CD4-positive, alpha-beta memory T cell (primary cell): ENCODE measurements around the gene MCF2L2. TPM values are rescaled to one million over a fixed set of nuclear protein-coding genes. Genes with fewer than 3 reads are reported as not detected.
"Not testable (repeated sequence)": the region's sequence is repeated elsewhere in the genome, so short reads cannot be mapped to it uniquely, and the experiment has no call there.

ENCODE experiments used
- CTCF ChIA-PET: fragments of 350-600 bp; sonication (Branson Sonifier 250); formaldehyde crosslinking; loops from one replicate; lab custom pipeline; 2021; ENCODE audit warnings: inconsistent platforms; ENCODE audit not compliant: partially characterized antibody; lab: Charles Lee
- POLR2A ChIA-PET: fragments of 350-600 bp; sonication (Branson Sonifier 250); formaldehyde crosslinking; loops from one replicate; lab custom pipeline; 2021; ENCODE audit not compliant: partially characterized antibody; lab: Charles Lee
- DNase-seq, 5 donors: peaks; one replicate each; pipeline versions ENCODE4 v3.0.0 to v3.0.0-alpha.2; 2020 to 2022; ENCODE audit warnings: mixed read lengths in 1 of 5
- H3K27ac ChIP-seq: one replicate; pipeline ENCODE4 v1.7.0; 2013; ENCODE audit warnings: low read depth, low read length
- H3K27me3 ChIP-seq: 2 replicates; pipeline ENCODE4 v1.7.0; 2013; ENCODE audit warnings: mild to moderate bottlenecking, low read length, moderate library complexity; ENCODE audit not compliant: insufficient read depth
- H3K36me3 ChIP-seq: 2 replicates; pipeline ENCODE4 v1.7.0; 2013; ENCODE audit warnings: mild to moderate bottlenecking, low read length, moderate library complexity; ENCODE audit not compliant: insufficient read depth
- H3K4me1 ChIP-seq: 2 replicates; pipeline ENCODE4 v1.7.0; 2013; ENCODE audit warnings: mild to moderate bottlenecking, low read length, moderate library complexity; ENCODE audit not compliant: insufficient read depth
- H3K4me3 ChIP-seq, 2 donors: one replicate each; pipeline ENCODE4 v1.7.0; 2013; ENCODE audit warnings: low read length in 2 of 2, mild to moderate bottlenecking in 1 of 2
- H3K9me3 ChIP-seq, 2 donors: one replicate each; pipeline ENCODE4 v1.7.0; 2013; ENCODE audit warnings: low read length in 2 of 2, control low read depth in 1 of 2; ENCODE audit not compliant: control insufficient read depth in 1 of 2
- H3K27ac Mint-ChIP-seq, 7 donors: one replicate each; pipeline ENCODE4 v1.8.0; 2020 to 2021; ENCODE audit warnings: mixed read lengths in 7 of 7, mild to moderate bottlenecking in 6 of 7, inconsistent platforms in 3 of 7, moderate library complexity in 3 of 7
- H3K27me3 Mint-ChIP-seq, 2 donors: one replicate each; pipeline ENCODE4 v1.8.0; 2020 to 2021; ENCODE audit warnings: mixed read lengths in 2 of 2
- H3K36me3 Mint-ChIP-seq, 2 donors: one replicate each; pipeline ENCODE4 v1.8.0; 2020 to 2021; ENCODE audit warnings: mixed read lengths in 2 of 2, inconsistent platforms in 1 of 2, mild to moderate bottlenecking in 1 of 2
- H3K4me1 Mint-ChIP-seq, 4 donors: one replicate each; pipeline ENCODE4 v1.8.0; 2020 to 2021; ENCODE audit warnings: mixed read lengths in 4 of 4, mild to moderate bottlenecking in 1 of 4
- H3K4me3 Mint-ChIP-seq, 8 donors: one replicate each; pipeline ENCODE4 v1.8.0; 2020 to 2021; ENCODE audit warnings: mixed read lengths in 8 of 8, mild to moderate bottlenecking in 7 of 8, moderate library complexity in 6 of 8, inconsistent platforms in 3 of 8
- H3K9me3 Mint-ChIP-seq, 8 donors: one replicate each; pipeline ENCODE4 v1.8.0; 2020 to 2021; ENCODE audit warnings: mixed read lengths in 8 of 8, mild to moderate bottlenecking in 5 of 8, inconsistent platforms in 3 of 8, moderate library complexity in 1 of 8
- intact Hi-C: fragments of 100-400 bp; cut with micrococcal nuclease; formaldehyde crosslinking; loops from one replicate; pipeline ENCODE4 v1.15.1; 2023
- polyA plus RNA-seq, 2 donors: library from polyadenylated mRNA; unstranded; fragments of 300-500 nt; fragmentation: Illumina TruSeq; gene quantifications; one replicate each; pipeline ENCODE4 v1.2.3, GENCODE V29; 2021
- total RNA-seq, 2 experiments: library from RNA; stranded (reverse); gene quantifications; one replicate each; pipeline ENCODE4 v1.2.3, GENCODE V29; 2021

MCF2L2 gene
- total and polyA plus RNA-seq, 4 experiments from 2014 or later: 0.37 to 7.3 (median 5.1) TPM

- Mint-ChIP-seq H3K27me3 (peaks cover 6 to 8% of the 10 kb centered on the region in 2 donors), H3K27ac (no peak overlapping the region), H3K36me3 (no peaks in the 10 kb centered on the region), H3K4me1 (peaks cover 2 to 6% (median 6%) of the 10 kb centered on the region in 4 donors), H3K9me3 (no peaks in the 10 kb centered on the region), H3K4me3 (no peak overlapping the region)
- Histone ChIP-seq H3K9me3 (no peaks in the 10 kb centered on the region), H3K36me3 (no peaks in the 10 kb centered on the region), H3K4me3 (no peak overlapping the region), H3K27me3 (no peaks in the 10 kb centered on the region), H3K4me1 (peaks cover 7% of the 10 kb centered on the region), H3K27ac (no peak overlapping the region)
- POLR2A ChIA-PET: no interaction called here
- DNase-seq: no peak
- intact Hi-C loops: no loop called here
- CTCF ChIA-PET: interaction anchor here (0.6 to 9.7 kb wide), 8 partner anchors 55 to 347 kb away, joined by 3 to 153 read pairs (median 3); no protein-coding TSS in a partner anchor
Observed at GRCh38 chr3:183472155-183472554, 43.7 kb upstream of the MCF2L2 start.

- Mint-ChIP-seq H3K27me3 (no peaks in the 10 kb centered on the region), H3K36me3 (no peaks in the 10 kb centered on the region), H3K4me1 (peaks cover 2 to 6% (median 6%) of the 10 kb centered on the region in 4 donors), H3K9me3 (no peaks in the 10 kb centered on the region), H3K27ac (no peak overlapping the region), H3K4me3 (no peak overlapping the region)
- H3K4me1 ChIP-seq: peaks cover 7% of the 10 kb centered on the region
- no peaks in the 10 kb centered on the region for H3K27me3 ChIP-seq
- intact Hi-C loops: loop anchor here (10.0 kb wide), 1 partner anchor 196 kb away; no protein-coding TSS in a partner anchor
- ChIA-PET CTCF (interaction anchor here (0.8 to 9.7 kb wide), 12 partner anchors 9 to 301 kb away, joined by 3 to 153 read pairs (median 5); no protein-coding TSS in a partner anchor), POLR2A (no interaction called here)
- no peaks in the 10 kb centered on the region for H3K36me3 ChIP-seq
- no peaks in the 10 kb centered on the region for H3K9me3 ChIP-seq
- no peak overlapping the region for H3K4me3 ChIP-seq
- no peak for DNase-seq
- no peak overlapping the region for H3K27ac ChIP-seq
Observed at GRCh38 chr3:183468424-183468823, 40.0 kb upstream of the MCF2L2 start.

DNA sequence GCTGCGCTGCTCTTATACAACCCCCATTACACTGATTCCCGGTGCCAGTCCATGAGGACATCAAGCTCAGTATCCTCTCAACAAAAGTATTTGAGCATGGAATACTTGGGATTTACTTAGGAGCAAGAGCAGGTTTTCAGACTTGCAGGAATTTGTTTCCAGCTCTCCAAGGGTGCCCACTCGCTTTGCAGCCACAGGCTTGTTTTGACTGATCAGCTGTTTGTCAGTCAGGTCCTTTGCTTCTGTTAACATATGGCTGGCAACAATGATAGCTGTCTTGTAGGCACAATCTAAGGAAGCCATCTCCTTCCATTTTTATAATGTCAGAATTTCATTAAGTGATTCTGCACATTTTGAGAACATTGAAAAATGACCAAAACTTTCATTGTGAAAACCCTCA lies 38.2 kb upstream of the MCF2L2 start:
- no peak for DNase-seq
- no peak overlapping the region for H3K27ac ChIP-seq
- no peaks in the 10 kb centered on the region for H3K9me3 Mint-ChIP-seq
- H3K4me1 Mint-ChIP-seq: peaks cover 2 to 6% (median 6%) of the 10 kb centered on the region in 4 donors
- peaks cover 7% of the 10 kb centered on the region for H3K4me1 ChIP-seq
- H3K27ac Mint-ChIP-seq: no peak overlapping the region
- peaks cover 0 to 1% of the 10 kb centered on the region in 2 donors for H3K27me3 Mint-ChIP-seq
- no peaks in the 10 kb centered on the region for H3K9me3 ChIP-seq
- ChIA-PET CTCF (interaction anchor here (0.7 to 1.3 kb wide), 3 partner anchors 94 to 629 kb away, joined by 3 to 6 read pairs (median 5); no protein-coding TSS in a partner anchor), POLR2A (no interaction called here)
- H3K36me3 ChIP-seq: no peaks in the 10 kb centered on the region
- intact Hi-C loops: loop anchor here (10.0 kb wide), 1 partner anchor 198 kb away; no protein-coding TSS in a partner anchor
- H3K4me3 ChIP-seq: no peak overlapping the region
- H3K27me3 ChIP-seq: no peaks in the 10 kb centered on the region
- H3K36me3 Mint-ChIP-seq: no peaks in the 10 kb centered on the region
- H3K4me3 Mint-ChIP-seq: no peak overlapping the region

GRCh38 chr3:183465710-183466109 lies 37.3 kb upstream of the MCF2L2 start:
- H3K4me3 ChIP-seq, H3K27ac ChIP-seq, H3K36me3 Mint-ChIP-seq, POLR2A ChIA-PET, H3K4me1 Mint-ChIP-seq, H3K27ac Mint-ChIP-seq, H3K9me3 ChIP-seq, H3K9me3 Mint-ChIP-seq, H3K4me3 Mint-ChIP-seq, H3K4me1 ChIP-seq, H3K36me3 ChIP-seq, H3K27me3 Mint-ChIP-seq, DNase-seq, H3K27me3 ChIP-seq: not testable (repeated sequence)
- CTCF ChIA-PET: interaction anchor here (0.9 to 1.3 kb wide), 2 partner anchors 95 to 419 kb away, joined by 3 to 6 read pairs; partner anchors contain the start of gene PARL
- intact Hi-C loops: loop anchor here (10.0 kb wide), 1 partner anchor 199 kb away; no protein-coding TSS in a partner anchor

- Histone ChIP-seq H3K27me3 (no peaks in the 10 kb centered on the region), H3K36me3 (no peaks in the 10 kb centered on the region), H3K9me3 (no peaks in the 10 kb centered on the region), H3K4me3 (no peak overlapping the region), H3K27ac (no peak overlapping the region), H3K4me1 (peaks cover 5% of the 10 kb centered on the region)
- Mint-ChIP-seq H3K9me3 (no peaks in the 10 kb centered on the region), H3K27me3 (peaks cover 0 to 1% of the 10 kb centered on the region in 2 donors), H3K4me1 (peaks cover 2 to 5% (median 4%) of the 10 kb centered on the region in 4 donors), H3K27ac (no peak overlapping the region), H3K4me3 (no peak overlapping the region), H3K36me3 (no peaks in the 10 kb centered on the region)
- intact Hi-C loops: loop anchor here (10.0 kb wide), 1 partner anchor 200 kb away; no protein-coding TSS in a partner anchor
- ChIA-PET CTCF (interaction anchor here (1.3 to 1.7 kb wide), 2 partner anchors 9 to 303 kb away, joined by 3 to 11 read pairs; no protein-coding TSS in a partner anchor), POLR2A (no interaction called here)
- DNase-seq: no peak
Observed at GRCh38 chr3:183464480-183464879, 36.1 kb upstream of the MCF2L2 start.

GRCh38 chr3:183460081-183461055 lies 31.9 kb upstream of the MCF2L2 start:
- peaks cover under 1% of the 10 kb centered on the region in 2 donors for H3K36me3 Mint-ChIP-seq
- Histone ChIP-seq H3K36me3 (no peaks in the 10 kb centered on the region), H3K4me1 (no peaks in the 10 kb centered on the region), H3K27me3 (no peaks in the 10 kb centered on the region), H3K9me3 (no peaks in the 10 kb centered on the region), H3K4me3 (no peak overlapping the region), H3K27ac (no peak overlapping the region)
- intact Hi-C loops: loop anchor here (10.0 kb wide), 1 partner anchor 204 kb away; no protein-coding TSS in a partner anchor
- no peak overlapping the region for H3K4me3 Mint-ChIP-seq
- H3K27ac Mint-ChIP-seq: no peak overlapping the region
- CTCF ChIA-PET: interaction anchor here (1.0 to 1.4 kb wide), 2 partner anchors 8 to 307 kb away, joined by 5 to 7 read pairs; no protein-coding TSS in a partner anchor
- DNase-seq: no peak
- POLR2A ChIA-PET: no interaction called here
- no peaks in the 10 kb centered on the region for H3K4me1 Mint-ChIP-seq
- H3K9me3 Mint-ChIP-seq: no peaks in the 10 kb centered on the region
- peaks cover 0 to 1% of the 10 kb centered on the region in 2 donors for H3K27me3 Mint-ChIP-seq

DNA sequence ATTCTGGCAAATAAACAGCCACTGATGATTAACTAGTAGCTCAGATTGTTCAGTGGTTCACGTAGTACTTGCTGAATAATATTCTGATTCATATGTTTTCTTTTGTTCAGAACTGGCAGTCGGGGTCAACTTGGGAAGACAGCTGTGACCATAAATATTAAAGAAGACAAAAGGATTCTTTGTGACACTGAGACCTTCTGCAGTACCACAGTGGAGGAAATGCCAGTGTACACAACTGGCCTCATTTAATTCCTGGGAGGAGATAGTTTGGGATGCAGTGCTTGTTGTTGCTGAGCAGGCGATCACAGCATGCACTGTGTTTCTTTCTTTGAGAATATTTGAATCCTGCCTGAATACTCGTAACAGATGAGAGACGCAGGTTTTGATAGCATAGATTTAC lies 26.7 kb upstream of the MCF2L2 start:
- Mint-ChIP-seq H3K27me3 (no peaks in the 10 kb centered on the region), H3K4me3 (no peak overlapping the region), H3K27ac (no peak overlapping the region), H3K9me3 (no peaks in the 10 kb centered on the region), H3K36me3 (peaks cover 10 to 14% of the 10 kb centered on the region in 2 donors), H3K4me1 (peaks cover 0 to under 1% (median 0%) of the 10 kb centered on the region in 4 donors)
- DNase-seq: no peak
- intact Hi-C loops: no loop called here
- CTCF ChIA-PET: interaction anchor here (1.1 kb wide), 1 partner anchor 10 kb away, joined by 3 read pairs; no protein-coding TSS in a partner anchor
- no peak overlapping the region for H3K27ac ChIP-seq
- no peaks in the 10 kb centered on the region for H3K9me3 ChIP-seq
- H3K4me3 ChIP-seq: no peak overlapping the region
- no peaks in the 10 kb centered on the region for H3K36me3 ChIP-seq
- POLR2A ChIA-PET: no interaction called here
- no peaks in the 10 kb centered on the region for H3K27me3 ChIP-seq
- no peaks in the 10 kb centered on the region for H3K4me1 ChIP-seq
